ENCODE data around the gene EFHD2.
"Not testable (repeated sequence)": the region's sequence is repeated elsewhere in the genome, so short reads cannot be mapped to it uniquely, and the experiment has no call there.

The EFHD2 gene

DNA sequence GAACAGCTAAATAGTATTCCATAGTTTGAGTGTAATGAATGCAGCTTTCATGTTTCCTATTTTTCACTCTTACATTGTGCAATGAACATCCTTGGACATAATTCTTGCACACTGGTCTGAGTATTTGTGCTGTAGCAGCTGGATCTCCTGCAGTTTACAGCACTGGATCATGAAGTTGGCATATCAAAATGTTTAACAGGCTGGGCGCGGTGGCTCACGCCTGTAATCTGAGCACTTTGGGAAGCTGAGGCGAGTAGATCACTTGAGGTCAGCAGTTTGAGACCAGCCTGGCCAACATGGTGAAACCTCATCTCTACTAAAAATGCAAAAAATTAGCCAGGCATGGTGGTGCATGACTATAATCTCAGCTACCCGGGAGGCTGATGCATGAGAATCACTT lies 61.4 kb downstream of the EFHD2 start:
- in situ Hi-C loops (cut with HindIII; ENCODE audit: low sequenced_read_pairs), result not testable (repeated sequence)

DNA sequence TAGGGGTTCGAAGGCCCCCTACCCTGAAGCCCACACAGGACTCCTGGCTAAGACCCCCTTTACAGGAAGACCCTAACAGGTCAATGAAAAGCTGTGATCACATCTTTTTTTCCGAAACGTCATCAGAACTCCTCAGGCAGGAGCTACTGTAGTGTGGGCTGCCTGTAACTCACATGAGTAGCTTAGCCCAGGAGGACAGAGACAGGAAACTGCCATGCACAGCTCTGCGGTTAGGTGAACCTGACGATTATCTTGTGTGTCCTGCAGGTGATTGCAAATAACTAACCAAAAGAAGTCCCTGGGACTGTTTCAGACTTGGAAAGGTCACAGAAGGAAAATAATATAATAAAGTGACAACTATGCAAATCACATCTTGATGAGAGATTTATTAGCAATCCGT lies 62.0 kb downstream of the EFHD2 start:
- in situ Hi-C loops (cut with HindIII; ENCODE audit: low sequenced_read_pairs), result not testable (repeated sequence)

DNA sequence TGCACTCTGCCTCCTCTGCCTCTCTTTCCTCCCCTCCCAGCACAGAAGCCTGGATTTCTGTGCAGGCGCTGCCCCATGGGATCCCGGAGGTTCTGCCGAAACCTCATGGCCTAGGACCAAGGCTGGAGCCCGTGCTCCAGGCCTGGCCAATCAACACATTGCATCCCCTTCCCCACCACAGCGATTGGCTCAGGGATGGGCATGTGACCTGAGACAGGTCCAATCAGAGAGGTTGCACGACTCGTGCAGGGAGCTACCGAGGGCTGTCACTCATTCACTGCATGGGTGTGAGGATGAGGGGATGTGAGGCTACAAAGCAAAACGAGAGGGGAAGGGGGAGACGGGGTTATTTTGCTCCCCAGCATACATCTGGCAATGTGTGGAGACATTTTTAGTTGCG lies 62.9 kb downstream of the EFHD2 start:
- in situ Hi-C loops (cut with HindIII; ENCODE audit: low sequenced_read_pairs), result no loop called here

DNA sequence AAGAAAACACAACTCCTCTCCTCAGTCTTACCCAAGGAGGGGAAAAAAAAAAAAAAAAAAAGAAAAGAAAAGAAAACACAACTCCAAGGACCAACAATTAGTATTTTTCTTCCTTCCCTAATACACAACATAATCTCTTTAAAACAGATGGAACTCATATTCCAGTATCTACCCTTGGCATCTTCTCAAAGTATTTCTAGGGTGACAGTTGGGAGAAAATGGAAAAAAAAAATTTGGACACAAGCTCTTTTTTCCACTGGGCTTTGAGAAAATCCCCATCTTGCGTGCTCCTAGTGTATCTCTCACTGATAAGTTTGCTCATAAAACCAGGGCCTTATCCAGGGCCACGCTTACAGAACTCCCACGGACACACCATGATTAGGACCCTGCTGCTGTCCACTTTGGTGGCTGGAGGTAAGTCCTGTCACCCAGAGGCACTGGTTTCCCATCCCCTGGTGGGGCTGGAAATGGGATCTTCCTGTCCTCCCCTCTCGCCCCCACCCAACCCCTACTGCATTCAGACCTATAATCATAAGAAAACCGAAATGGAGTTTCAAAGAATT lies 66.1 kb downstream of the EFHD2 start, which contains the start of gene CELA2B:
Gene CELA2B (plus strand): TSS at position 353 of the 563 bp plus-strand sequence. CDS start 22 bp downstream, at position 375.
- in situ Hi-C loops (cut with HindIII; ENCODE audit: low sequenced_read_pairs), result no loop called here

DNA sequence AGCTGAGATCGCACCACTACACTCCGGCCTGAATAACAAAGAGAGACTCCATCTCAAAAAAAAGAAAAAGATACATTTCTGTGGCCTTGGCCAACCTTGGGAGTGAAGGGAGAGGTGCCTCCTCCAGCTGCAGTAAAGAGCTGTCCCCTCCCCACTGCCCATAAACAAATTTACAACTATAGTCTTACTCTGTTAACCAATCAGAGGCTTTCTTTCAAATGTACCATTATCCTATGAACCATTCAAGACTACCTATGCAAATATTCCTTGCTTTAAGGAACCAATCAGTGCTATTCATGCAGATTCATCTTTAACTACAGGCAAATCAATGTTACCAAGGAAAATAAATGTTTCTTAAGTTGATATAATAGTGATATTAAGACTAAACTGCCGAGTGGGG lies 67.2 kb downstream of the EFHD2 start:
- in situ Hi-C loops (cut with HindIII; ENCODE audit: low sequenced_read_pairs), result no loop called here

DNA sequence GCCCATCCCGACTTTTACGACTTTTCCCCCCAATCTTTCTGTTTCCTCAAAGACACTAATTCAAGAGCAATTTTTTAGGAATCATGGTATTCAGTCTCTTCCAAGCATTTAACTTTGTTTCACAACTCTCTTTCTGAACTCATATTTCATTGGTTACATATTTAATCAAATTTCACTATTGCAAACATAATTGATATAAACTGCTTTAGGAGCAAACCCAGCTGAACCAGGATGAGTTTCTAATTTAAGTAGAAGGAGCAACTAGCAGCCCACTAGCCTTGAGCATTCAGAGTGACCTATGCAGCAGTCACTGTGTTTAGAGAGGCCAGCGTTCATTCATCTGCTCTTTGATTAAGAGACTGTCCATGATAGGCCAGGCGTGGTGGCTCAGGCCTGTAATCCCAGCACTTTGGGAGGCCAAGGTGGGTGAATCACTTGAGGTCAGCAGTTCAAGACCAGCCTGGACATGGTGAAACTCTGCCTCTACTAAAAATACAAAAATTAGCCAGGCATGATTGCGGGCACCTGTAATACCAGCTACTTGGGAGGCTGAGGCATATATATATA lies 68.0 kb downstream of the EFHD2 start:
- in situ Hi-C loops (cut with HindIII; ENCODE audit: low sequenced_read_pairs), result no loop called here

Data from endothelial cell of hepatic sinusoid (primary cell).